HG03108 (cell line): ENCODE measurements around the gene KMT5C.
"Not testable (repeated sequence)": the region's sequence is repeated elsewhere in the genome, so short reads cannot be mapped to it uniquely, and the experiment has no call there.

Experiments used
- ATAC-seq: cut with Tn5 transposase; IDR thresholded peaks from one replicate; pipeline ENCODE4 v1.9.1; 2021; ENCODE audit warnings: moderate library complexity; ENCODE audit not compliant: unreplicated experiment

KMT5C gene

GRCh38 chr19:55315956-55316525 is 23.6 kb upstream of the KMT5C start:
- ATAC-seq = no peak

DNA sequence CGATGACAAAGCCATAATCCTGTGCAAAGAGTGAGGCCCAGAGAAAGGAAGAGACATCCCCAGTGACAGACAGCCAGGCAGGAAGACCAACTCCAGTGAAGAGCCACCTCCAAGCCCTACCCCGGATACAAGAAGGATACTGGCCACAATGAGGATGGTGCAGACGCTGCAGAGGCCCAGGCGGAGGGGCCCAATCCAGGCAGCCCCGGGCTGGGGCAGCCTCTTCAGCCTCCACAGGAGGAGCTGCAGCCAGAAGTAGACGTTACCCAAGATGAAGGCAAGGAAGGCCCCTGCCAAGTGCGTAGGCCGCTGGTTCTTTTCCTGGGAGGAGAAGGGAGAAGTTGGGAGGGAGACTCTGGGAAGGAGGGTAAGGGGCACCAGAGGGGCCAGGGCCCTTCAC is 23.0 kb upstream of the KMT5C start:
- ATAC-seq = no peak

DNA sequence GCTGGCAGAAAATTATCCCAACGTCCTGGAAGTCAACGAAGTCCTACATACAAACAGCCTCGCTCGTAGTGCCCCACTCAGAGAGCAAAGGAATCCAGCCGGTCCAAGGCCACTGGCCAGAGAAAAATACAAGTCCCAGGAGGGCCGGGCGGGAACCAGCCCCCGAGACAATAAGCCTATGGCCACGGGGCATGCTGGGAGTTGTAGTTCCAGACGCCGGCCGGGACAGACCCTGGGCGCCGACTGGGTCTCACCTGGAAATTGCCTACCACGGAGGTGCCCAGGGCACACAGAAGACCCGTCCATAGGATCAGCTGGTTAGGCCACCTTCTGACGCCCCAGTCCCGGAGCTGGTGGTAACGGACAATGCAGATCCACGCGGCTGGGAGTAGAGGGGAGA is 19.9 kb upstream of the KMT5C start:
- no peak for ATAC-seq

- no peak for ATAC-seq
Observed at GRCh38 chr19:55320844-55321419, 18.7 kb upstream of the KMT5C start.

GRCh38 chr19:55321466-55322137 is 18.1 kb upstream of the KMT5C start:
- no peak for ATAC-seq

DNA sequence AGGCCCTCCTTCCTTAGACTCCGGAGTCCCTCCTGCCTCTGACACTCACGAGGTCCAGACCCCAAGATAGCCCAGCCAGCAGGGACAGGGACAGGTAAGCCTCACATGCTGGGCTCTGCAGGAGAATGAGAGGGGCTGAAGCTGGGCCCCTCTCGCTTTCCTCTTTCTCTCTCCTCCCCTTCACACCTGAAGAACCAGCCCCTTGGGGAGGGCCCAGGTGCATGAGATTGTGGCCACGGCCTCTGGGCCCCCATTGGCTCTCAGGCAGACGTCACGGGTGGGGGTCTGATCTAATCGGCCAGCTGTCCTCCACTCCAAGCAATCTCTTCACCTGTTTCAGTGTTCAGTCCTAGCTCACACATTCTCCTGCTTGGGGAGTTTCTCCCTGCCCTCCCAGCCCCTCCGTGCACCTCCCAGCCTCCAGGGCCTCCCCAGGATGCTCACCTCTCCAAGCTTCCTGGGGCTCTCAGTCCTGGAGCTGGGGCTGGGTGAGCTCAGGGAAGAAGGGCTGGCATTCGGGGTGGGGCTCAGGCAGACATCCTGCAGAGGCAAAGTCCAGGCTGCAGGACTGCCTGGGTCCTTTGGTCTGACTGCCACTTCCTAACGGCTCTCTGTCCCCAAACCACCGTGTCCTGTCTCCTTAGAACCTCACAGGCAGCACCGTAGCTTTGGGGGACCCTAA is 17.3 kb upstream of the KMT5C start:
- ATAC-seq = no peak

GRCh38 chr19:55324662-55325061 is 15.0 kb upstream of the KMT5C start:
- ATAC-seq = no peak

DNA sequence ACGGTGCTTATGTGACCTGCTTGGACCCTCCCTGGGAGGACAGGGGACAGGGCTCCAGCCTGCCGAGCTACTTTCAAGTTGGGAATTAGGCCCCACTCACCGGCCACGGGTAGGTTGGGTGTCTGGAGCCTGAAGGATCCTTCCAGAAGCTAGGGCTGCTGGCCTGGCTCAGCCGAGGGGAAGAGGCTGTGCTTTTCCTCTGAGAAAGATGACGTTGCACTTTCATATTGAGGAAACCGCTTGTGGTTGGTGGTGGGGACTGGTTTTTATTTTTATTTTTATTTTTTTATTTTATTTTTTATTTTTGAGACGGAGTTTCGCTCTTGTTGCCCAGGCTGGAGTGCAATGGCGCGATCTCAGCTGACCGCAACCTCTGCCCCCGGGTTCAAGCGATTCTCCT is 14.5 kb upstream of the KMT5C start, which contains the start of gene TMEM150B:
TMEM150B (minus strand) TSS at position 170 of the 400 bp plus-strand sequence. CDS start 4,305 bp downstream, outside the sequence.
- no peak for ATAC-seq

DNA sequence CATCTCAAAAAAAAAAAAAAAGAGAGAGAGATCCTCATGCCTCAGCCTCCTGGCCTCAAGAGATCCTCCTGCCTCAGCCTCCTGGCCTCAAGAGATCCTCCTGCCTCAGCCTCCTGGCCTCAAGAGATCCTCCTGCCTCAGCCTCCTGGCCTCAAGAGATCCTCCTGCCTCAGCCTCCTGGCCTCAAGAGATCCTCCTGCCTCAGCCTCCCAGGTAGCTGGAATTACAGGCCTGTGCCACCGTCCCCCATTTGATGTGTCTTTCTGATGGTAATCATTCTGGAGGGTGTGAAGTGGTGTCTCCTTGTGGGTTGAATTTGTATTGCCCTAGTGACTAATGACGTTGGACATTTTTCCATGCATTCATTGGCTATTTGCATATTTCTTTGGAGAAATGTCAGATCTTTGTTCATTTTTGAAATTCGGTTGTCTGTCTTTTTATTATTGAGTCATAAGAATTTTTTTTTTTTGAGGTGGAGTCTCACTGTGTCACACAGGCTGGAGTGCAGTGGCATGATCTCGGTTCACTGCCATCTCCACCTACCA is 10.8 kb upstream of the KMT5C start:
- ATAC-seq = not testable (repeated sequence)

GRCh38 chr19:55329791-55330190 is 9.9 kb upstream of the KMT5C start:
- ATAC-seq = not testable (repeated sequence)

GRCh38 chr19:55333870-55334269 is 5.8 kb upstream of the KMT5C start:
- no peak for ATAC-seq

DNA sequence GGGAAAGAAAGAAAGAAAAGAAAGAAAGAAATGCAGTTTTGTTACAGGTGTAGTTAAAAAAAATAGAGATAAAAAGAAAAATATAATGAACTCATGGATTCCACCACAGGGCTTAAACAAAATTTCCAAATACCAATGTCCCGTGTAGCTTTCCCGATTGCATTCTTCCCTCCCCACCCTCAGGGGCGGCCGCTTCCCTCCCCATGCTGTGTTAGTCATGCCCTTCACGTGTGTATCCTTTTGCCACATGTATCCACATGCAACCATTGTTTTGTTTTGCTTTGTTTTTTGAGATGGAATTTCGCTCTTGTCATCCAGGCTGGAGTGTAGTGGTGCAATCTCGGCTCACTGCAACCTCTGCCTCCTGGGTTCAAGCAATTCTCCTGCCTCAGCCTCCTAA is 3.6 kb upstream of the KMT5C start:
- ATAC-seq = no peak

GRCh38 chr19:55339889-55340783 is 460 bp downstream of the KMT5C start:
- no peak for ATAC-seq

DNA sequence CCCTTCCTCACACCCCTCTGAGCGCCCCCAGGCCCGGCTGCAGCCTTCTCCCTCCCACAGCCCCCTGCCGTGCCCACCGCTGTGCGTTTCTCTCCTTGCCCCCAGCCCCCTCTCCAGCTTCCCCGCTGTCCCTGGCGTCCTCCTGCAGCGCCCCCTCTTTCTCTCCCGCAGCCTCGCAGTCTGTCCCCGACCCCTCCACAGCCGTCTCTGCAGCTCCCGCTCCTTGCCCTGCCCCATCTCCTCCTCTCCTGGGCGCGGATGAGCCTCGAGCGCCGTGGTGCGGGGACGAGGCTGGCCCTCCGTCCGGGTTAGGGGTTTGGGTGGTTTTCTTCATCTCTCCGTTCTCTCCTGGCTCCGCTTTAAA is 1.1 kb downstream of the KMT5C start:
- no peak for ATAC-seq

DNA sequence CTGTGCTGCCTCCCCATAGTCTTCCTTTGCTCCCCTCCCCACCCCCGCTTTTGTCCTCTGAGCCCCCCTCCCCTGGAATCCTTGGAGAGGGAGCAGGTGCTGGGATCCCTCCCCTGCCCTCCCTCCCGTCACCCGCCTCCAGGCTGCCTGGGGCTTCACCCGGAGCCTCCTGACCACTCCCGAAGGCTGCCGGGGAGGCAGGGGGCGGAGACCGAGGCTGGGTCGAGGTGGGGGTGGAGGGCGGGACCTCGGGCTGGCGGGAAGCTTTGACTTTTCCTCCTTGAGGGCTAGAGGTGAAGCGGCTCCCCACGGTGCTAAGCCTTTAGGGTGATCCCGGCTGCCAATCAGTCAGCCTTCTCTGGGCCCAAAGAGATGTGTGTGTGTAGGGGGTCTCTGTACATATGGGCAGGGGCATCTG is 1.5 kb downstream of the KMT5C start:
- ATAC-seq = no peak

- no peak for ATAC-seq
Observed at GRCh38 chr19:55341595-55342531, 2.2 kb downstream of the KMT5C start.

DNA sequence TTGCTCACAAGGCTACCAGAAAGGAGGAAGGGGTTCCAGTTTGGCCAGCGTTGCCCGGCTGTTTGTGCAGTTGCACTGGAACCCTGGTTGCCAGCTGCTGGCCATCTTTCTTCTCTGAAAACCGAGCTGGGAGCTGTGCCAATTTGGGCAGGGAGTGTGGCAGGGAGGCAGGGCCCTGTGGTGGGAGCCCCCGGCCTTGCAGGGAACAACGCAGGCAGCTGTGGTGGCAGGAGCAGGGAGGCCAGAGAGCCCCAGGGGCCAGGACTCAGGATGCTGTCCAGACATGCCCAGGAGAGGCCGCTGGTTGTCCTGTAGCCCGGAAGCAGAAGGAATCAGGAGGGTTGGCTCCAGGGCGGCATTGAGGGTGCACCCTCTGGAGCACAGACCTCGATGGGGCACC is 4.8 kb downstream of the KMT5C start:
- no peak for ATAC-seq

DNA sequence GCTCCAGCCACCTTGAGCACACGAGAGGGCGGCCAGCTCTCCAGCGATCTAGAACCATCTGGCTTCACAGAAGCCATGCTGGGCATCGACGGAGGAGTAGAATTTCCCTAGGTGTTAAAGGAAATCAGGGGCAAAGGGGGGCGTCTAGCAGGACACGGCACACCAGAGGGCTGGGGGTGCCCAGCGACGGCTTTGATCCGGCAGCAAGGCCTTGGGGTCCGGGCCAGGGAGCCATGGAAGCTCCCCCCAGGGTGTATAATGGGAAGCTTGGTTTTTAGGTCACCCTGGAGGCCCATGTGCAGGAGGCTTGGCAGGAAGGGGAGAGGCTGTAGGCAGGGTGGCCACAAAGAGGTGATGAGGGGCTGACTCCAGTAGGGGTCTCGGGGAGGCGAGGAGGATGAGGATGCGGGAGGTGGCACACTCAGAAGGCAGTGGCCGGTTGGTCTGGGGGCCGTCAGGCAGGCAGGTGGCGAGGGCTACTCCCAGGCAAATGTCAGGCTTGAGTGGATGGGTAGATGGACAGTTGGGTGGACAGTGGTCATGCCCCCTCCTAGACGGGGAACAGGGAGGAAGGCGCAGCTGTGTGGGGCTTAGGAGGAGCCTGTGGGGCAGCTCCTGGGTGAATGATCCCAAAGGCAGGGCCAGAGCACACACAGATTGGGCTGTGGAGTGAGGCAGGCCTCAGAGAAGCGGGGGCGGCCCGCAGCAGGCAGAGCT is 5.6 kb downstream of the KMT5C start:
- ATAC-seq = no peak
